Endothelial cell of umbilical vein (primary cell): ENCODE results near the gene VWC2. TPM values are rescaled to one million over a fixed set of nuclear protein-coding genes. Genes with fewer than 3 reads are reported as not detected.

ENCODE experiments used
- BruUV-seq: library from RNA; stranded (reverse); fragments of 400-500 nt; replicated peaks from 2 replicates; lab custom pipeline; 2021; lab: Mats Ljungman, UMichigan
- CTCF ChIA-PET: fragments of 300-600, 350-600 bp; sonication (Branson Sonifier 250); formaldehyde crosslinking; loops from one replicate; lab custom pipeline; 2021; ENCODE audit warnings: antibody characterized with exemption, inconsistent platforms; lab: Charles Lee
- POLR2A ChIA-PET: fragments of 300-600, 350-600 bp; sonication (Branson Sonifier 250); formaldehyde crosslinking; loops from one replicate; lab custom pipeline; 2021; ENCODE audit warnings: antibody characterized with exemption, inconsistent platforms; lab: Charles Lee
- DNase-seq: peaks from one replicate; pipeline ENCODE4 v3.0.0-alpha.2; 2011; ENCODE audit warnings: low read depth, low spot score
- FAIRE-seq: peaks from 2 replicates; lab custom pipeline; 2011; peaks lifted over from hg19 to GRCh38; lab: Jason Lieb, UNC
- H2AFZ ChIP-seq: 2 replicates; pipeline ENCODE4 v1.6.0; 2012; ENCODE audit warnings: low read depth, low read length, control low read depth, inconsistent platforms
- H3K27ac ChIP-seq: 2 replicates; pipeline ENCODE4 v1.5.1; 2011; ENCODE audit warnings: low read depth, mild to moderate bottlenecking, control low read depth, low read length, moderate library complexity; ENCODE audit not compliant: insufficient read depth
- H3K27me3 ChIP-seq, 2 experiments: 2 replicates each; pipeline versions ENCODE4 v1.6.0 to v1.6.1; 2011; ENCODE audit warnings: low read length in 2 of 2, mixed read lengths in 1 of 2; ENCODE audit not compliant: control insufficient read depth in 2 of 2, insufficient read depth in 2 of 2
- H3K36me3 ChIP-seq, 2 experiments: 2 replicates in 1 of 2; 3 replicates in 1 of 2; pipeline ENCODE4 v1.5.1; 2011; ENCODE audit warnings: low read length in 2 of 2, mild to moderate bottlenecking in 1 of 2, moderate library complexity in 1 of 2; ENCODE audit not compliant: control insufficient read depth in 2 of 2, insufficient read depth in 2 of 2; ENCODE audit errors: extremely low read depth in 1 of 2
- H3K4me1 ChIP-seq: 3 replicates; pipeline ENCODE4 v1.5.1; 2011; ENCODE audit warnings: mild to moderate bottlenecking, low read length; ENCODE audit not compliant: control insufficient read depth, insufficient read depth; ENCODE audit errors: extremely low read depth
- H3K4me2 ChIP-seq: 2 replicates; pipeline ENCODE4 v1.6.1; 2011; ENCODE audit warnings: low read length, control low read depth, mixed read lengths; ENCODE audit not compliant: insufficient read depth
- H3K4me3 ChIP-seq, 3 experiments: fragments of 200-600 bp in 1 of 3; sonication (generic), shearing (Covaris generic) in 1 of 3; replicated peaks in 1 of 3; 2 replicates each; pipeline ENCODE4 v1.5.1; 2011 to 2016; ENCODE audit warnings: control low read depth in 3 of 3, low read length in 3 of 3, mild to moderate bottlenecking in 2 of 3, inconsistent platforms in 1 of 3, low read depth in 1 of 3, moderate library complexity in 1 of 3; ENCODE audit not compliant: insufficient read depth in 1 of 3
- H3K79me2 ChIP-seq: 2 replicates; pipeline ENCODE4 v1.6.0; 2012; ENCODE audit warnings: low read length, inconsistent platforms; ENCODE audit not compliant: control insufficient read depth, insufficient read depth
- H3K9ac ChIP-seq: replicated peaks from 2 replicates; pipeline ENCODE3; 2011; ENCODE audit warnings: low read length, control low read depth; ENCODE audit not compliant: insufficient read depth; ENCODE audit errors: extremely low read depth
- H3K9me1 ChIP-seq: replicated peaks from 3 replicates; pipeline ENCODE4 v1.6.0; 2011; ENCODE audit warnings: mild to moderate bottlenecking, low read length; ENCODE audit not compliant: control insufficient read depth, insufficient read depth; ENCODE audit errors: extremely low read depth
- H3K9me3 ChIP-seq: replicated peaks from 2 replicates; pipeline ENCODE4 v1.5.1; 2012; ENCODE audit warnings: low read length, inconsistent platforms; ENCODE audit not compliant: control insufficient read depth, insufficient read depth
- H4K20me1 ChIP-seq: replicated peaks from 2 replicates; pipeline ENCODE3; 2011; ENCODE audit warnings: mild to moderate bottlenecking, low read length; ENCODE audit not compliant: control insufficient read depth, insufficient read depth; ENCODE audit errors: extremely low read depth
- EZH2 ChIP-seq: IDR thresholded peaks from 2 replicates; pipeline ENCODE4 v1.6.1; 2012; ENCODE audit warnings: borderline replicate concordance, low read depth, mild to moderate bottlenecking, moderate library complexity, low read length, inconsistent platforms; ENCODE audit not compliant: severe bottlenecking
- FOS ChIP-seq: IDR thresholded peaks from 2 replicates; pipeline ENCODE4 v1.6.1; 2011; ENCODE audit warnings: mild to moderate bottlenecking, low read length, moderate library complexity, borderline replicate concordance; ENCODE audit not compliant: insufficient read depth
- GATA2 ChIP-seq: IDR thresholded peaks from 2 replicates; pipeline ENCODE4 v1.7.0; 2011; ENCODE audit warnings: low read depth, mild to moderate bottlenecking, moderate library complexity, mixed read lengths, low read length; ENCODE audit not compliant: insufficient read length, insufficient read depth
- JUN ChIP-seq: IDR thresholded peaks from 2 replicates; pipeline ENCODE4 v1.6.1; 2011; ENCODE audit warnings: borderline replicate concordance, low read depth; ENCODE audit not compliant: insufficient read length, insufficient read depth
- MYC ChIP-seq: IDR thresholded peaks from one replicate; pipeline ENCODE4 v1.6.1; 2011; ENCODE audit warnings: mild to moderate bottlenecking, low read depth, low read length
- POLR2A ChIP-seq: IDR thresholded peaks from 2 replicates; pipeline ENCODE4 v1.6.1; 2012; ENCODE audit warnings: low read depth, mild to moderate bottlenecking, control low read depth, low read length
- POLR2AphosphoS5 ChIP-seq: IDR thresholded peaks from 2 replicates; pipeline ENCODE4 v1.6.1; 2012; ENCODE audit warnings: low read depth, mild to moderate bottlenecking, control low read depth, low read length, moderate library complexity; ENCODE audit not compliant: insufficient read depth
- dilution Hi-C: fragments of 300-500 bp; cut with MboI; formaldehyde crosslinking; loops from one replicate; pipeline ENCODE4 v1.15.0; 2019; ENCODE audit warnings: low sequenced_read_pairs; ENCODE audit not compliant: extremely low pct_ligation_motif_present
- intact Hi-C: fragments of 100-400 bp; cut with micrococcal nuclease; formaldehyde crosslinking; loops from one replicate; pipeline ENCODE4 v1.10.0; 2022
- polyA plus RNA-seq, 4 experiments: library from polyadenylated mRNA; depleted of rRNA in 3 of 4; stranded (reverse) in 3 of 4; unstranded in 1 of 4; fragments of >200 nt; gene quantifications; 2 replicates each; pipeline versions ENCODE4 v1.2.1 to v1.2.3, GENCODE V29; 2011 to 2012; ENCODE audit warnings: missing spikeins in 1 of 4
- total RNA-seq: library from RNA; stranded (reverse); gene quantifications from 2 replicates; pipeline ENCODE4 v1.2.3, GENCODE V29; 2021
- TF ChIP-seq, protein P1 (sequence below): IDR thresholded peaks from 2 replicates; pipeline ENCODE4 v1.6.1; 2011; ENCODE audit not compliant: insufficient read depth, insufficient read length
- TF ChIP-seq, protein P2 (sequence below), 2 donors: IDR thresholded peaks; 1 replicate in 1 of 2; 2 replicates in 1 of 2; pipeline ENCODE4 v1.5.1; 2011; ENCODE audit warnings: low read length in 2 of 2, mild to moderate bottlenecking in 2 of 2, moderate library complexity in 2 of 2, control low read depth in 1 of 2, inconsistent platforms in 1 of 2, low read depth in 1 of 2; ENCODE audit not compliant: insufficient read depth in 1 of 2; ENCODE audit errors: extremely low read depth in 1 of 2

Gene VWC2
- total and polyA plus RNA-seq, 2 donors (not counting 3 experiments of a cell fraction or from before 2014, with no cell fraction given): not detected

DNA sequence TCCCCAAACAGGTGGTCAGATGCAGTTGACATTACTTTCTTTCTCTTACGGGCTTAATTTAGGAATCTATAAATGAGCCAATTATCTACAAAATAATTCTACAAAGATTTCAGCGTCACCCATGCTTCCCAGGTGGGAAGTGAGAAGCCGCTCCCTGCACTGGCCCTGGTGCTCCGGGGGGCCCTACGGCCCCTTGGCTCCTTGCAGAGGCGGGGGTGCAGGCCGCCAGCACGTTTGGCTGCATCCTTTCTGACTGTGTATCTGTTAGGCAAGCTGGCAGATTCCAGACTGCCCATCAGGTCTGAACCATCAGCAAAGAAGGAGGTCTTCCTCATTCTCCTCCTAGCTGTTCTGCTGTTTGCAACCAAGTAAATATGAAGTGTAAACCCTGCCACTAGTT, 16.3 kb downstream of the VWC2 start:
- no peaks in the 10 kb centered on the region for H3K4me1 ChIP-seq
- H4K20me1 ChIP-seq: no peaks in the 10 kb centered on the region
- FAIRE-seq (no peak), DNase-seq (no peak)
- no peak overlapping the region for H2AFZ ChIP-seq
- ChIA-PET POLR2A (no interaction called here), CTCF (no interaction called here)
- no peak overlapping the region for H3K4me2 ChIP-seq
- dilution Hi-C loops: no loop called here
- H3K9me1 ChIP-seq: no peaks in the 10 kb centered on the region
- no peaks in the 10 kb centered on the region for H3K79me2 ChIP-seq
- no peaks in the 10 kb centered on the region for H3K9me3 ChIP-seq
- TF ChIP-seq, protein P1, sequence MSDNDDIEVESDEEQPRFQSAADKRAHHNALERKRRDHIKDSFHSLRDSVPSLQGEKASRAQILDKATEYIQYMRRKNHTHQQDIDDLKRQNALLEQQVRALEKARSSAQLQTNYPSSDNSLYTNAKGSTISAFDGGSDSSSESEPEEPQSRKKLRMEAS: no peak
- TF ChIP-seq EZH2 (no peak), POLR2A (no peak), JUN (no peak), GATA2 (no peak), FOS (no peak), MYC (no peak), POLR2AphosphoS5 (no peak)
- TF ChIP-seq, protein P2, sequence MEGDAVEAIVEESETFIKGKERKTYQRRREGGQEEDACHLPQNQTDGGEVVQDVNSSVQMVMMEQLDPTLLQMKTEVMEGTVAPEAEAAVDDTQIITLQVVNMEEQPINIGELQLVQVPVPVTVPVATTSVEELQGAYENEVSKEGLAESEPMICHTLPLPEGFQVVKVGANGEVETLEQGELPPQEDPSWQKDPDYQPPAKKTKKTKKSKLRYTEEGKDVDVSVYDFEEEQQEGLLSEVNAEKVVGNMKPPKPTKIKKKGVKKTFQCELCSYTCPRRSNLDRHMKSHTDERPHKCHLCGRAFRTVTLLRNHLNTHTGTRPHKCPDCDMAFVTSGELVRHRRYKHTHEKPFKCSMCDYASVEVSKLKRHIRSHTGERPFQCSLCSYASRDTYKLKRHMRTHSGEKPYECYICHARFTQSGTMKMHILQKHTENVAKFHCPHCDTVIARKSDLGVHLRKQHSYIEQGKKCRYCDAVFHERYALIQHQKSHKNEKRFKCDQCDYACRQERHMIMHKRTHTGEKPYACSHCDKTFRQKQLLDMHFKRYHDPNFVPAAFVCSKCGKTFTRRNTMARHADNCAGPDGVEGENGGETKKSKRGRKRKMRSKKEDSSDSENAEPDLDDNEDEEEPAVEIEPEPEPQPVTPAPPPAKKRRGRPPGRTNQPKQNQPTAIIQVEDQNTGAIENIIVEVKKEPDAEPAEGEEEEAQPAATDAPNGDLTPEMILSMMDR (IDR thresholded peaks at IDR 0.05; ENCODE audit: extremely low read depth in 1 of 2, insufficient read depth in 1 of 2, low read depth in 1 of 2, low read length in 2 of 2): no peak
- no peak overlapping the region for H3K27ac ChIP-seq
- intact Hi-C loops: no loop called here
- H3K9ac ChIP-seq: no peak overlapping the region
- no peak overlapping the region for H3K4me3 ChIP-seq
- no TSS peak for BruUV-seq
- H3K27me3 ChIP-seq: no peaks in the 10 kb centered on the region
- H3K36me3 ChIP-seq: no peaks in the 10 kb centered on the region
